Amniotic epithelial cell (primary cell): ENCODE results near the gene OR2T10.
"Not testable (repeated sequence)": the region's sequence is repeated elsewhere in the genome, so short reads cannot be mapped to it uniquely, and the experiment has no call there.

ENCODE experiments used
- DNase-seq: peaks from one replicate; pipeline ENCODE4 v3.0.0-alpha.2; 2010; ENCODE audit warnings: low read depth

Gene OR2T10, protein sequence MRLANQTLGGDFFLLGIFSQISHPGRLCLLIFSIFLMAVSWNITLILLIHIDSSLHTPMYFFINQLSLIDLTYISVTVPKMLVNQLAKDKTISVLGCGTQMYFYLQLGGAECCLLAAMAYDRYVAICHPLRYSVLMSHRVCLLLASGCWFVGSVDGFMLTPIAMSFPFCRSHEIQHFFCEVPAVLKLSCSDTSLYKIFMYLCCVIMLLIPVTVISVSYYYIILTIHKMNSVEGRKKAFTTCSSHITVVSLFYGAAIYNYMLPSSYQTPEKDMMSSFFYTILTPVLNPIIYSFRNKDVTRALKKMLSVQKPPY

DNA sequence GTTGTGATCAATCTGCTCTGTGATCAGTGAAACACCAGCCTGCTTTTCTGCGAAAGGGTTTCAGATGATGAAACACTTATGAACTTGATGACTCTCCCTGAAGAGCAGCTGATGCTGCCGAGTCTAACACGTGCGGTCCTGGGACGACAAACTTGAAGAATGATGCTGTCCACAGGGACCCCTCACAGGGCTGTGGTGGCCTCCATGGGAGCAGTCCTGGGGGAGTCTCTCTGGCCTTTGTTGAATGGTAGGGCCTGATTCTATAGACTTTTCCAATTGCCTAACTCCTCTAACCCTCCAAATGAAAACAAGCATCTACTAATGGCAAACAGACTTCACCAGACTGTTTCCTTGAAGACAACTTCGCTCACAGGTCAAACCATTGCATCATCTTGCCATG, at the start of gene OR2T10:
Gene OR2T10 (minus strand): TSS at position 112 of the 400 bp plus-strand sequence. CDS start 3,932 bp downstream, outside the sequence.
- no peak for DNase-seq

DNA sequence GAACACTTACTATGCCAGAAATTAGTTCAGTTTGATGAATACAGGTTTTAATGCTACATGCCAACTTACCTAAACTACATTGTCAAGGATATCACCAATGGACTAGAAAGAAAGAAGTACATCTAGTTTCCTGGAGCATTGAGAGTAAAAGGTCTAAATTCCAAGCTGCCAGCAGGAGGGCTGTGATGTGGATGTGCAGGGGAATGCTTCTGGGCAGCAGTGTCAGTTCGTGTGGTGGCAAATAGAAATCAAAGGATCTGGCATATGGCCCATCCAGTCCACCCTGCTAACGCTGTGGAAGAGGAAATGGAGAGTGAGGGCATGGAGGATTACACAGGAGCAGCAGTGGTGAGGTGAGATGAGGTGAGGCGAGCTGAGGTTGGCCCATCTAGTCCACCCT, 47.7 kb upstream of the OR2T10 start, which contains the start of gene OR2T35:
Gene OR2T35 (minus strand): TSS at position 101 of the 400 bp plus-strand sequence. CDS start 6,020 bp downstream, outside the sequence.
- not testable (repeated sequence) for DNase-seq

DNA sequence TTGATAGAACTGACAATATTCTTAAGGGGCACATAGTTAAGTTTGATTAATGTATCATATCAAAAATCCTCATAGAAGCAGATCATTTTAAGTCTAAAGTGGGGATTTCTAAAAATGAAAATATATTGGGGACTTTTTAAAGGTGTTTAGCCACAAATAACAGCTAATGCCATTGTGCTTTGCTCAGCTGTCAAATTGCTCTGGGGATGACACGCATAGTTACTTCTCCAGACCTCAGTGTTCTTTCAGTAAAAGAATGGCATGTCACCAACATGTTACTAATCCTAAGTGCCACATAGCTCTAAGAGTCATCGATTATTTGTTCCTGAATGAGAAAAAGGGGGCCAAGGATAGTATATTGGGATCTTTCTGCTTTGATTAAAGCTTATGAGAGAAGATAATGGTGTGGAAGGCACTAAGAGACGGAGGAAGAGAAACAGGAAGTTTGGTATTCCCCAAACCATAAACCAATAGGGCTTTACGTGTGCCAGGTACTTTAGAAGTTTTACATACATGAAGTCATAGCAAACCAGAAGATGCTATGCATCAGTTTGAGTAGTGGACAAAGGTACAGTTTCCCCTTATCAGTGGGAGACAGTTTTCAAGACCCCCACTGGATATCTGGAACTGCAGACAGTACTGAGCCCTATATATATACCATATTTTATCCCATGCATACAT, 45.6 kb upstream of the OR2T10 start:
- DNase-seq = not testable (repeated sequence)

DNA sequence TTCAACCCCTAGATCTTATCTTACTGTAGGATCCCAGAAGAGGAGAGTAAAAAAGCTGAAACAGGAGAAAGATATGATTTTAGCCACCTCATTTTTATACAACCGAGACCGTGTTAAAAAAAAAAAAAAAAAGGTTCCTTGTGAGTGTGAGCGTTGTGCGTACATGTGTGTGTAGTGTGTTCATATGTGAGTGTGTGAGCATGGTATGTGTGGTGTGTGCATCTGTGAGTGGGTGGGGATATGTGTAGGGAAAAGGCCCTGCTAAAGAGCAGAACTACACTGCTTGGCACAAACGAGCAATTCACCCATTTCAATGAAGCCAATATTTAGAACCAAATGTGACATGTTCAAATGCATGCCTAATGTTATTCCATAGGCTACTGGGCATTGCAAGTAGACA, 44.1 kb upstream of the OR2T10 start:
- DNase-seq = not testable (repeated sequence)

DNA sequence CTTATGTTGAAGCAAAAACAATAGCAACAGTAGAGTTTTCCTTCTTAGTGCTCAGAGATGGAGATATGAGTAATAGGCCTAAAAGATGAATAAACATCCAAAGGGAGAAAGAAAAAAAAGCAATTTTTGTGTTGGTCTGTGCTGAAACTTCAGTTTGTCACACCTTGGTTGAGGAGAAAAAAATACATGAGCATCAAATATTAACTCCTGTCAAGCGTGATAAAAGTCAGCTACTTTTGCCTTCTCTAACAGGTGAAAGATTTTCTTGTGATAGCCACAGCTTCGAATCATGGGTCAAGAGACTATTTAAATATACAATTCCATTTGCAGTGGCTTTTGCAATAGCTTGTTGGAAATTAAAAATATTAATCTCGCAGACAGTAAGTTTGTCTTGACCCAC, 43.4 kb upstream of the OR2T10 start:
- not testable (repeated sequence) for DNase-seq

DNA sequence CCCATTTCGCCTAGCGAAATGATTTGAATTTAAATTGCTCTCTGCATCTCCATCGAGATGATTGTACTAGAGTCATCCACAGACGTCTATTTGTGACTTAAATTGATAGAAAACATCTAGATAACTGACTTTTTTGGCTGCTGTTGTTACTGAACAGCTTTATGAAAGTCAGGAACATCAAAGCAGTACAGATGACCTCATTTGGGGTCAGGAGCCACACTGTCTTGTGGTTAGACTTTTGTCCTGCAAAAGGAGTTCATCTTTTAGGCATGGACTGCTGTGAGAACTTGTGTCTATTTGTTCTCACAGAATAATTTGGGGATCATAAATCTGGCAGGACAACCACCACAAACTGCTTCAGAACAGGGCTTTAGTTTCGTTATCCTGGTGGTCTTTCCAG, 42.2 kb upstream of the OR2T10 start:
- not testable (repeated sequence) for DNase-seq

DNA sequence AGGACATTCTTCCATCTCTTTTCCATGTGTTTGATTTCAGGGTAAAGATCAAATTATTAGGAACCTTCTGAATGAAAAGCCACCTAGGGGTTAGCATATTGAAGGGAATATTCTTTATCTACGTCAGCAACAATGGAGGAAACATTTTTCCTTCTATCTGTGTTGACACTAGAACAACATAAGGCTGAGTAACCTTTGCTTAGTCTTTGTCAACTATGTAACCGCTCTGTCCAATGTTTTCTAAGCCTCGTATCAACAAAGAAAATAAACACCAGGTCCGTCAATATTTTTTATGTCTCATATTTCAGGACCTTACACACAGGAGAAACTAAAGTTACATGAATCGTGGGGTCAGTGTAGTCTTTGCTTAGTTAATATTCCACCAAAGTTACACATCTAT, 39.1 kb upstream of the OR2T10 start:
- DNase-seq = not testable (repeated sequence)

DNA sequence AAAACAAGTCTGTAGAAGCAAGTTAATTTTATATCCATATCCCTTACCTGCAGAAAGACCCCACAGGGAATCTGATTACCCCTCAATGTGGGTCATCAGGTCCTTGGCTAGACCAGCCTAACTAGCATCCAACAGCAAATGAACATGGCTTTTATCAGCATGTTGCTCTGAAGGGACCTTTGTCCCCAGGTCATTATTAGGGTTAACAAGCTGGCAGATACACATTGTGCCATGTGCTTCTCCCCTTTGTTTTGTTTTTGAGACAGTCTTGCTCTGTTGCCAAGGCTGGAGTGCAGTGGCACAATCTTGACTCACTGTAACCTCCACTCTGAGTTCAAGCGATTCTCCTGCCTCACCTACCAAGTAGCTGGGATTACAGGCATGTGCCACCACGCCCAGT, 37.5 kb upstream of the OR2T10 start, which contains the start of gene OR2T11:
Gene OR2T11 (minus strand): TSS at position 101 of the 400 bp plus-strand sequence. CDS start 7,963 bp downstream, outside the sequence.
- not testable (repeated sequence) for DNase-seq

DNA sequence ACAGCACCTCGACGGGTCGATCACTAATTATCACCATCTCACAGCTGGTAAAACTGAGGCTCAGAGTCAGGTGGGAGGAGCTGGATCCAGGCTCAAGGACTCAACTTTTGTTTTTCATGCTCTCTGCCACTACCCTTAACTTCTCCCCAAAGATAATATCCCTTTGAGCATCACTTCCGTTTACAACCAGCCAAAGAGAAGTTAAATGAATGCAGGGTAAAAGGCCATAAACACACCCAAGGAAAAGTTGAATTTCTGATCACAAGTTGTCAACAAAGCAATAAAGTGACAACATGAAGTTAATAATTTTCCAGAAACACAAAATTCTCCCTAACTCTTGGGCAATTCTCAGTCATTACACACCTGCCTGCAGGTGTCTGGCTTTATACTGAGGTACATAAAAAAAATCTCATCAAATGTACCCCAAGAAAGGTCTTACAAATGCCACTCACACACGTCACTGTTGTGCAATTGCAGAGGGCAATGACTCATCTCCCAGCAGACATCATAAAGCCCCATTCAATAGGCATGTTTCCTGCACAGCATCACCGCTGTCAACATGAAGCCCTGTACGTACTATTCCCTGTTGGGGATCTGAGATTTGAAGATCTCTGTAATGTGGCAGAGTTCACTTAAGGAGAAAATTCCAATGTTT, 34.0 kb upstream of the OR2T10 start:
- DNase-seq = no peak

DNA sequence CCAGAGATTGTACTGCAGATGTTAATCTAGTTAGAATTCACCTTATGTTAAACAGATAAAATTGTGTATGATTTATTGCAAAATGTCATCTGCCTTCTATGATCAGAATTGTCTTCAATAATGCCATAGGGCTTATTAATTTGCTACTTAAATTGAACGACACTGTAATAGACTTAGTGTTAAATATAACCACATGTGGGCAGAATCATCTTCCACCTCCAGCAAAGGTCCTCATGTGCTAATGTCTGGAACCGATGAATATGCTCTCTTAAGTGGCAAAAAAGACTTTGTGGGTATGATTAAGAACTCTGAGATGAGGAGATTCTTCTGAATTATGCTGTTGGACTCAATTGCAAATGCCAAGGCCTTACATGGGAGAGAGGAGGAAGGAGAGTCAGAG, 33.1 kb upstream of the OR2T10 start:
- DNase-seq = no peak

DNA sequence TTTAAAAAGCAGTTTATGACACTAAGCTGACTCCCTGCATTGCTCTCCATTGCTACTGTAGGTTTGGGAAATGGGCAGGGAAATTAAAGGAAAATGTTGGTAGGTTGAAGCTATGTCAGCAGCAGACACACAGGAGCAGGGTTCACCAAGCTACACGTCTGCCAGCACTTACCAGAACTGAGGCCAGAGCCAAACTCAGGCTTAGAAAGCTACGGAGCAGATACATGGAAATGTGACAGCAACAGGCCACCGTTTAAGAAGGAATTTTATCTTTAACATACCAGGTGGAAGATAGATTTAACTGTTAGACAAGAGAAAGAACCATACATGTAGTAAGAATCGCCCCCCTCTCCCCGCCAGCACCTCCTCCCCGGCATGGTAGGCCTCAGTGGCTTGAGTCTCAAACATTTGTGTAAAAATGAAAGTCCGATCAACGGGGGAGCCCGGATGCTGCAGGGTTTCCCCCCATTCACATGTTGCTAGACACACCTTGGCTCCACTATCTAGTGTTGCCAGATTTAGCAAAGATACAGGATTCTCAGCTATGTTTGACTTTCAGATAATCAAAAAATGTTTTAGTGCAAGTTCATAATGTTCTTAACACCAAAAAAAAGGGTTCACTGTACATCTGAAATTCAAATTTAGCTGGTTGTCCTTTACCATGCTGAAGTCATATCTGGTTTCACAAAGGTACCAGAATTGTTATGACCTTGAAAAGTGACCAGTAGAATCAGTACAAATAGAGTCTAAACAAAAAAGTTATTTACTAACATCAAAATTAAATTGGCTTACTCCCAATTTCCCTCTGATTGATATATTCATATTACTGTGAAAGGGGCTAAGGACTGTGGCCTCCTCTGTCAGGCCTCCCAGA, 30.7 kb upstream of the OR2T10 start:
- DNase-seq = no peak

DNA sequence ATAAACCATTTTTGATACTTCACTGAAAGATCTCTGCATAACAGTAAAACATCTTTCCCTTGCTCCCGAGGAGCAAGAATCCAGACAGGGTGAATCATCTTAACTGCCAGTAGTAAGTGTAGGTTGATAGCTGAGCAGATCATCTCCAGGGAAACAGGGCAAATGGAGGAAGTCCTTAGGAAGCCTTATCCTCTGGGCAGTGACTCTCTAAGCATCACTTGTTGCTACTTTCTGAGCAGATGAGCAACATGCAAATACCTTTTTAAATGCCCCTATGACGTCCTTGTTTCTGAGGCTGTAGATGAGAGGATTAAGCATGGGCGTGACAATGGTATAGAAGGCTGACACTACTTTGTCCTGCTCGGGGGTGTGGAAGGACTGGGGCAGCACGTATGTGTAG, 28.5 kb upstream of the OR2T10 start:
- DNase-seq = no peak

DNA sequence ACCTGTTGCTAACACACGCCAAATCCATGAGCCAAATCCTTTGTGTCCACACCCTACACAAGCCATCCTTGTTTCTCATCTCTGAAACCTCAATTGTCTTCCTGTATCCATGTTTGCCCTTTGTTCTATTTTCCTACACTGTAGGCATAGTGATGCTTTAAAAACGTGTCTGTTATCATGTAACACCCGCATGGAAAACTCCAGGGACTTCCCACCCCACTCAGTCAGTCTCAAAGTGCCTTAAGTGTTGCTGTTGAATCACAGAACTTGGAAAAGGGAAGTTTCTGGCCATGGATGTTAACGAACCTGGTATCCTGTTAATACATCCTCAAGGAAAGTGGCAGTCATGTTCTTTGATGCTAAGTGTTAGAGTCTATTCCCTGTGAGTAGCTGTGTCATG, 27.7 kb upstream of the OR2T10 start:
- DNase-seq = no peak

DNA sequence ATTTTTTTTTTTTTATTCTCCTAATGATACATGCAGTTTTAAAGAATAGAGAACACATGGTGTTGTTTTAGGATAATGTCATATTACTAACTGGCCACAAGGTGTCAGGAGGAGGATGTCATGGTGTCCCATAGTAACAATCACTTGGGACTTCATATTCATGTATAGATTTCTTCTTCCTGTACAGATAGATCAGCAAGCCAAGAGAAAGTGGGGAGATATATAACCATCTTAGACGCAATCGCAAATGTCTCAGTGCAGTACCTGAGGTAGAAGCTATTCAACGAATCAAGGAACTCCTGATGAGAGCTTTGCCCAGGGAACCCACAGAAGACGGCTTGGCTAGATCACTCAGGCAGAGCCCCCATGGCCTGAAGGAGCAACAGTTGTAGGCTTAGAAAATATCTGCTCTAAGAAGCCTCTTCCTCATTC, 25.1 kb upstream of the OR2T10 start:
- DNase-seq = peak; percentile 3

DNA sequence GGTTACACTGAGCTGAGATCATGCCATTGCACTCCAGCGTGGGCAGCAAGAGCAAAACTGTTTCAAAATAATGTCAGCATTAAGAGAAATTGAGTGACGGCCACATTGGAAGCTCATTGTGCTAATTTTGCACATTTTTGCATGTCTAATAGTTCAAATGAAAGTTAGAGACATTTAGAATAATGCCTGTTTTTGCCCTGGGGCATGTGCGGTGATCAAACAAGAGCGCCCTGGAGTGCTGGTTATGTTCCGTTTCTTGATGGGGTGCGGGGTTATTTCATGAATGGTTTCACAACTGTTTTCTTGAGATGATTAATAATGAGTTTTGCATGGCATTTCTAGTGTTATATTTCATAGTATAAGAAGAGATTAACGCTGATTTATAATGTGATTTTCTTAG, 24.3 kb upstream of the OR2T10 start:
- no peak for DNase-seq

DNA sequence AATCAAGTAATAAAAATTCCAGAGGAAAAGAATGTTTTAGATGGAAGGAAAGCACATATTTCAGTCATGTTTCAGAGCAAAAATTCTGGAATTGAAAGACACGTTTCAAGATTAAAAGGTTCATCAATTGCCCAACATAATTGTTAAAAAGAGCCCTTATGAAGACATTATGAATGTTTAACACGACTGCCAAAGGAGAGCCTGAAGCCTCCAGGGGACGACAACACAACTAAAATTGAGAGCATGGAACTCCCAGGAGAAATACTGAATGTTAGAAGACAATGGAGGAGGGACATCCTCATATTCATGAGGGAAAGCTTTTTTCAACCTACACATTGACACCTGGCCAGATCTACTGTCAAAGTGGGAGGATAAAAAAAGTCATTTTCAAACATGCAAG, 21.4 kb upstream of the OR2T10 start:
- peak; percentile 4 for DNase-seq

DNA sequence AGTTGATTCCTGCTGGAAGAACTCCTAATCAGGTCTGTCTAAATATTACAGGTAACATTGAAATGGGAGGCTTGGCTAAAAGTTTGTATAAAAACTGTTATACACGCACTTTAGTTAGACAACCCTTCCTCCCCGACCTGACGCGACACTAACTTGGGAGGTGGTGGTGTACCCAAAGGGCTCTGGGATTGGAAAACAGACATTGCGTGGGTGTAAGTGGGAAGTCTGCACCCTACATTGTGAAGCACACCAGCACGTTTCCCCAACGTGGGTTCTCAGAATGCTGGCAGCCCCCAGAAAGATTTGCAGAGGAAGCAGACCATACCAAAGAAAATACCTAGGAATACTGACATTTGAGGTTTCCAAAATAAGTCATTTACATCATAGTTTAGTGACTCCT, 20.6 kb upstream of the OR2T10 start:
- DNase-seq = no peak

DNA sequence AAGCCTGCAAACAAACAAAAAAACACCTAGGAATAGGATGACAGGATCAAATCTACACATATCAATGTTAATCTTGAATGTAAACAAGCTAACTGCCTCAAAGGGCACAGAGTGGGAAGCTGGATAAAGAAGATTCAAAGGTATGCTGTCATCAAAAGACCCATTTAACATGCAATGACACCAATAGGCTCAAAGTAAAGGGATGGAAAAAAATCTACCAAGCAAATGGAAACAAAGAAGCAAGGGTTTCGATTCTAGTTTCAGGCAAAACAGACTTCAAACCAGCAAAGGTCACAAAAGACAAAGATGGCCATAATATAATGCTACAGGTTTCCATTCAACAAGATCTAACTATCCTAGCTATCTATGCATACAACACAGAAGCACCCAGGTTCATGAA, 16.2 kb upstream of the OR2T10 start:
- DNase-seq = no peak

DNA sequence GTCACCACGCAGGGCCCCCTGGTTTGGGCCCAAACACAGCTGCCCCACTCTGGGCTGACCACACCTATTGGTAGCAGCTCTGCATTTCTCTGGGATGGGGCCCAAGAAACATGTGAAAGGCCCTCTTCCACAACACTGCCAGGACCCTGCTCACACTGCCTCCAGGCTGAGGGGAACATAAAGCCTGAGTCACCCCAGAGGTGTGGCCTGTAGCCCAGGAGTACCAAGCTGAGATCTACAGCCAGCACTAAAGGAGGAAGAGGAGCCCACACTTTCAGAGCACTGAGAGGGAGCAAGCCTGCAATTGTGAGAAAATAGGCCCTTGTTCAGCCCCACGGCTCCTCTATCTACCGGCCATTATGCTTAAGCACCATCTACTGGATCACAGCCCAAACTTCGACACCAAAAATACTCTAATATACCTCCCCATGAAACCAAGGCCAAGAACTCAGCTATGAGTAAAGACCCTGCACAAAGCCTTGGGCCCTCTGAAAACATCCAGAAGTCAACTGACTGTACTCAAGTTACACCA, 14.4 kb upstream of the OR2T10 start:
- no peak for DNase-seq

DNA sequence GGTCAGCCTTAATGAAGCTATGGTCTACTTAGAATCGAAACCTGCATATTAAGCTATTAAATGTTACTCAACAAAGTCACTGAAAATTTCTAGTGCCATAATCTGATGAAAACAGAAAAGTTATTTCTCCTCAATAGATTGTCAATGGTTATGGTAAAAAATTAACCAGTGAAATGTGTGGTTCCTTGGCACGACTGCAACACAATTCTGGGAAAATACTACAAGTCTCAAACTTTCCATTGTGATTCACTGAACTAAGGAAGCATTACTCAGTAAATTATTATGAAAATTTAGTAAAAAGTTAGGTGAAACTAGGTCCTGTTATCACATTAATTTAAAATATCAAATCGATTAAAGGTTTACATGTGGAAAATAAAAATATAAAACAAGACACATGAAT, 12.8 kb upstream of the OR2T10 start:
- no peak for DNase-seq

DNA sequence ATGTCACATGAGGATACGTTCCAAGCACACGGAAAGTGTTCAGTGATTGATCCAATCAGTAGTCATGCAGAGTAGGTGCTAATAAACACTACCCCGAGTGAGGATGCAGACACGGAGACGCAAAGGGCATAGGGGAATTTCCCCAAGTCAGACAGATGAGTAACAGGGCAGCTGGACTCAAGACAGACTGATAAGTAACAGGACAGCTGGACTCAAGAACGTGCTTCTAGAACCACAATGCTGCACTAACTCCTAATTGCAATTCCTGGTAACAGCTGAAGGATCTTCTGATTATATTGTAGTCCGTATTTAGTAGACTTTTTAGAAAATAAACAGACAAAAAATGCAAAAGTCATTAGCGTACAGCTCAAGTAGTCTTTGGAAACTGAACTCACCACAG, 1.9 kb upstream of the OR2T10 start:
- DNase-seq = no peak

DNA sequence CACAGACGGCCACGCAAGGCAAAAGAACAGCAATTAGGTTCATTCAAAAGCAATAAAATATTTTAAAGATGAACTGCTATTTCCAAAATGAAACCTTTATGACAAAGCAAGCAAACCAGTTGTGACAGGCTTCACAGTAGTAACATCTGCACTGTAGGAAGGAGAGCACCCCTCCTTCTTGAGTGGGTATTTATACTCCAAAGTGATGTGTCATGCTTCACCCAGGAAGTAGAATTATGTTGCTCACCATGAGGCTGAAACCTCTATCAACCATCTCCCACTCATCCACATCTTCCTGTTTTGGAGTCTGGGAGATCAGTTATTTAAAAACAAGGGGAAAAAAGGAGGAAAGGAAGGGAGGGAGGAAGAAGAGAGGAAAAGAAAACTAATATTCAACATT, 885 bp downstream of the OR2T10 start:
- DNase-seq = no peak
